GM12878 (cell line): ENCODE results near the gene DNAJB2.

Experiments used
- CHD1 ChIP-seq: IDR thresholded peaks from 2 replicates; pipeline ENCODE4 v1.6.1; 2012; ENCODE audit warnings: low read depth, low read length, improper control_type of control experiment
- CREB1 ChIP-seq: IDR thresholded peaks from 2 replicates; pipeline ENCODE4 v1.6.1; 2012; ENCODE audit warnings: low read depth, mild to moderate bottlenecking, inconsistent platforms
- CTCF ChIP-seq, 3 experiments: IDR thresholded peaks in 2 of 3; conservative IDR thresholded peaks in 1 of 3; 2 replicates each; pipeline ENCODE4 v1.5.1; 2011; ENCODE audit warnings: low read depth in 3 of 3, low read length in 3 of 3, mild to moderate bottlenecking in 3 of 3, control low read depth in 2 of 3, moderate library complexity in 2 of 3, inconsistent platforms in 1 of 3, mixed read lengths in 1 of 3; ENCODE audit not compliant: control insufficient read depth in 2 of 3, insufficient read depth in 1 of 3; ENCODE audit errors: extremely low read depth in 1 of 3
- HDAC6 ChIP-seq: fragments of 200-600 bp; sonication (generic); IDR thresholded peaks from one replicate; pipeline ENCODE4 v1.8.0; 2017; ENCODE audit warnings: antibody characterized with exemption; ENCODE audit not compliant: unreplicated experiment
- MTA2 ChIP-seq: fragments of 450-650 bp; IDR thresholded peaks from 2 replicates; pipeline ENCODE4 v1.6.1; 2016; ENCODE audit warnings: low read depth, mild to moderate bottlenecking, moderate library complexity
- NR2C1 ChIP-seq: fragments of 450-650 bp; IDR thresholded peaks from 2 replicates; pipeline ENCODE4 v1.6.1; 2017; ENCODE audit warnings: antibody characterized with exemption, mild to moderate bottlenecking, moderate library complexity
- POLR2A ChIP-seq: IDR thresholded peaks from 2 replicates; pipeline ENCODE4 v1.6.1; 2011; ENCODE audit warnings: low read depth, mild to moderate bottlenecking, low read length
- RAD51 ChIP-seq: fragments of 450-650 bp; IDR thresholded peaks from 2 replicates; pipeline ENCODE4 v1.6.1; 2016; ENCODE audit warnings: moderate library complexity, mild to moderate bottlenecking, inconsistent platforms
- SP1 ChIP-seq: IDR thresholded peaks from one replicate; pipeline ENCODE4 v1.6.1; 2011; ENCODE audit warnings: low read depth, low read length

- no peak for TF ChIP-seq NR2C1
- no peak for TF ChIP-seq CTCF (IDR thresholded peaks at IDR 0.05 in 2 of 3, conservative IDR thresholded peaks at IDR 0.05 in 1 of 3; ENCODE audit: control insufficient read depth in 2 of 3, extremely low read depth in 1 of 3, insufficient read depth in 1 of 3, low read depth in 3 of 3, low read length in 3 of 3)
- no peak for TF ChIP-seq CREB1
- TF ChIP-seq CHD1: no peak
- no peak for TF ChIP-seq HDAC6
- TF ChIP-seq RAD51: no peak
- no peak for TF ChIP-seq SP1
- no peak for TF ChIP-seq POLR2A
- no peak for TF ChIP-seq MTA2
Measured at GRCh38 chr2:219261024-219261855, 17.9 kb upstream of the DNAJB2 start.
